G401 (cell line): ENCODE measurements around the gene FILIP1L. TPM values are rescaled to one million over a fixed set of nuclear protein-coding genes. Genes with fewer than 3 reads are reported as not detected.

Experiments used
- DNase-seq: peaks from one replicate; pipeline ENCODE4 v3.0.0-alpha.2; 2015; ENCODE audit warnings: low spot score
- in situ Hi-C: cut with HindIII; loops from 2 replicates; pipeline ENCODE4 v1.10.0; 2016; ENCODE audit warnings: low sequenced_read_pairs, mixed read lengths
- total RNA-seq: library from RNA; depleted of rRNA; stranded (reverse); fragments of >200 nt; shearing (Covaris generic); gene quantifications from 2 replicates; pipeline ENCODE4 v1.2.3, GENCODE V29; 2014

FILIP1L gene
- total RNA-seq, 1 experiment from 2014 or later, result 3.7 TPM

DNA sequence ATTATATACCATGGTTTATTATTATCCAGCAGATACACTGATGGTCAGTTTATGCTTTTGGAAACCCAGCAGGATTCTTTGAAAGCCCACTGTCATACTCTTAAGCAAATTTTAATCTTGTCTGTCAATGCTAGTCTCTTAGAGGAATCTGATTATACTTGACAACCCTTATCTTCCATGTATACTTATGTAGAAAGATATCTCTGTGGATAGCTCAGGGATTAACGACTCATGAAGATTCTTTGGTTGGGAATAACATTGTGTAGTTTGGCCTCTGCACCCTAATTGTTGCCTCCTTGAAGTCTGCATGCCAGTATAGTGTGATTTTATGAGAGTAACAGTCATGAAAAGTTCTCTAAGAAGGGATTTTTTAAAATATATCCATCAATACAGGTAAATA lies 33.0 kb downstream of the FILIP1L start:
- no peak for DNase-seq
- in situ Hi-C loops, result no loop called here

DNA sequence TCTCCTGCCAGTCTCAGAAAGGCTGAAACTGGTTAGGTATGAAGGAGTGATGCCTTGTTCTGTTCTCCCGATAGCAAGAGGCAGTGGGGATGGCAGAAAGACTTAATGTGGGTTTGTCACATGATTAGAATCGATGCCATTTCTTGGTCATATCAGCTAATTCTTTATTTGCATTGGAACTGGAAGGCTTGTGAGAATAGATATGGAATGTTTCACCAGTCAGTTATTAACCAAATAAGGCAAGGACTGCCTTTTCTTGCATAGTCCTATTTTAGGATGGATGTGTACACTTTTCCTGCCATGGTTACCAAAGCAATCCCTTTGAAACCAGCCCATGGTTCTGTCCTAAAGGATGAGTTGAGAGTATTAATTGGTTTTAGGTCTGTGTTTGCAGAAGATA lies 33.7 kb downstream of the FILIP1L start:
- no peak for DNase-seq
- in situ Hi-C loops, result no loop called here

DNA sequence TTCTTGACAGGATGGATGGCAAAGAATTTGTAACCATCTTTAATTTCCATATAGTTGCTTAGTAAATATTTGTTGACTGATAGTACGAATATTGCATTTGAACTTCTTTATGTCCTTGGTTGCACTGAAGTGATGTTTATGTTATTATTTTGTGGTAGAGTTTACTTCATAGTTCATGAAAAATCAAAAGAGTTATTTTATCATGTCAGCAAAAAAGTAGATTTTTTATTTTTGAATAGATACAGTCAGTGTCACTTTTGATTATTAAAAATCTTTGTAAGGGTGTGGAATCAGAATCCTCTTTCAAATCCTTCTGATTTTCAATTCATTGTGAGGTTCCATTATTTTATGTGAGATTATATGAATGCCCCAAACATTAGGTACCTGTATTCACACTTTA lies 35.0 kb downstream of the FILIP1L start:
- in situ Hi-C loops, result no loop called here
- DNase-seq, result no peak

DNA sequence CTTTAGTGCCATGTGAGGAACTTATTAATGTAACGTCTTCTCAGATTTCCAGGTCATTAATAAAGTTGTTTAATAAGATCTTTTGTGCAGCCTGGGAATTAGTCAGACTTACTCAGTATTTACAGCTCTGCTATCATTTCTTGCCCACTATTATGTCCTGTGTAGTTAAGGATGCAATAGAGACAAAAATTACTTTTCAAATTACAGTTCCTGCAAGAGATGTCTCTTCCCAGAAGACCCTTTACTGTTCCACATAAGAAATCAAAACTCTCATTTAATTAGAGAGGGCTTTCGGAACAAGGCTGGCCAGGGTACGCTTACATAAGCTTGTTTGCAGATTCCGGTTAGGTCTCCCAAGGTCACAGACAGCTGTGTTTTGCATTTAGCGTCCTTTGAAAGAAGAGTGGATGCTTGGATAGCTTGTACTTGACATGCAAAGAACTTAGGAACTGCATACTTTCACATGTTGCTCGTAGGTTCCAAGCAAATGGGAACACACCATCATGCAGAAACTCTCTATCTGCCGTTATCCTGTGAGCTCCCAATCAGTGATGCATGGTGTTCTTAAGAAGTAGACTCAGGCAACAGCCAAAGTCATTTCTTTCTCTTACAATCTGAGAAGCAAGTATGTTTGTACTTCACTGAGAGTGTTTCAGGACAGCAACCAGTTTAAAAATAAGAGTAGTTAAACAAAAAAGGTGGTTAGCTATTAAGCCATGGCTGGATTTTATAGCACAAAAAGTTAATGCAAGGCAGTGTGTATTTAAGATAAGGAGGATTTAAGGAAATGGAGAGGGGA lies 37.4 kb downstream of the FILIP1L start:
- in situ Hi-C loops, result no loop called here
- no peak for DNase-seq

DNA sequence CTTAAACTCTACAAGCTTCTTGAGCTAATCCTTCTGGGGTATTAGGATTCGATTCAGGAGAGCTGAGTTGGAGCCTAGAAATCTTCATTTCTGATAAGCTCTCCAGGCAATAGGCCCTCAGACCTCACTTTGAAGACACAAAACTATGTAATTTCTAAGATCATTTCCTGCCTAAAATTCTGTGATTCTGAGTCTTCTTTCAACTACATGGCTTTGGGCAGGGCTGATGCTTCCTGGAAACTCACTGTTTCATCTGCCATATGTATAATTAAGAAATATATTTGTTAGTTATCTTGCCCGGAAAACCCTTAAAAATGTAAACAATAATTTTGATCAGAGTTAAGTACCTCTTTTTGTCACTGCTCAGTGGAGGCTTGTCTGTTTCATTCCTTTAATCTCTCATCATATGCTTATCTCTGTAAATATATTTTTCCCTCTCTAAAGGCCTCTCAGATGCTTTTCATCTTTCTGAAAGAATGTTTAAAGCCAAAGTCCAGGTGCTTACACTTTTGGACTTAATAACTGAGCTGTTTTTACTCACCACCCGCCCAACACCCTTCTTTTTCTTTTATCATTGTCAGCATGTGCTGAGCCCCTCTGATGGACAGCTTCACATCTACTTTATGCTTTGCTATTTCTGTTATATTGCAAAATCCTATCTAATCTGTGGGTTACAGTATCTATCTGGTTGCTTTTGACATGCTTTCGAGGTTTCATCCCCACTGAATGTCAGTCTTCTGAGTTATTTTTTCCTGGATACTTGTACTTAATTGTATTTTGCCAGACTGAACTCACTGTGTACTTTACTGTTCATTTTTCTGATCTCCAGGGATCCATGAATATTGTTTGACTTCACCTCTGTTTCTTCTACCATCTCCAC lies 38.2 kb downstream of the FILIP1L start:
- in situ Hi-C loops, result no loop called here

DNA sequence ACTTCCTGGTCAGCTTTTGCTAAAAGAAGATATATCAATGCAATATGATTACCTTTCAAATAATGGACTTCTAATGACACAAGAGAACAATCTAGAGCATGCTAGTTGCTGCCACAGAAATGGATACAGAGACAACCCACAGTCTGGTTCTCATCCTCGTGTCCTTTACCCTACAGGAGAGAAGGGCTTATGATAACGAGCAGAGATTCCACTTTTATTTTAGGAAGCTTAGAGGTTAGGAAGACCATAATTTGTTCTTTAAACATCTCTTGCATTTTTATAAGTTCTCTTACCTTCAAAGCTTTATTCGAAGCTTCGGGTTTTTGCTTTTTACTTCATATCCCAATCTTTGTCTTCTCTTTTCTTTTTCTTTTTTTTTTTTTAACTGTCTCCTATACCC lies 39.1 kb downstream of the FILIP1L start:
- DNase-seq, result no peak
- in situ Hi-C loops, result no loop called here

More for the DNA sequence above, 38.2 kb downstream of the FILIP1L start:
- DNase-seq, result no peak

DNA sequence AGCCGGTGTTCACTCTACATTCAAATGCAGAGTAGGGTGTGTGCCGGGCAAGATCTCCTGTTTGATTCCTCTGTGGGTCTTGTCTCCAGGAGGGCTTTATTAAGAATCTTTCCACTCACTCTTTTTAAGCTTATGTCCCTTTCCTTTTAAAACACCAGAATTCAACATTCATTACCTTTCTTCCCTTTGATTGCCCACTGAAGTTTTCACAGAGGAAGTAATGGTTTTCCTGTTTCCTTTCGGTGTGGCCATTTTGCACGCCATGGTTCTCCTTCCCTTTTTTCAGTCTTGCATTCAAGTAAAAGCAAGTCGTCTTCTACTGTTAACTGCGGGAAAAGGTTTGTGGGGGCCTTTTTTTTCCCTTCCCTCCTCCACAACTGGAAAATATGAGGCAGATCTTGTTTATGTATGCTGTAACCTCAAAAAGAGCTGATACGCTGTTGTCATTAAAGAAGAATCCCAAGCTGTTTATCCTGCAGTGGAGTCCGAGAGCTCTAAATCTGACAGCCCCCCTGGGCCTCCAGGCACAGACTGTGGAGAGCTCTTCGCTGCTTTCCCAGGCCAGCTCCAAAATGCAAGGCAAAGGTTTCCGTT lies 40.5 kb downstream of the FILIP1L start:
- in situ Hi-C loops, result no loop called here
- DNase-seq, result peak; percentile 25

DNA sequence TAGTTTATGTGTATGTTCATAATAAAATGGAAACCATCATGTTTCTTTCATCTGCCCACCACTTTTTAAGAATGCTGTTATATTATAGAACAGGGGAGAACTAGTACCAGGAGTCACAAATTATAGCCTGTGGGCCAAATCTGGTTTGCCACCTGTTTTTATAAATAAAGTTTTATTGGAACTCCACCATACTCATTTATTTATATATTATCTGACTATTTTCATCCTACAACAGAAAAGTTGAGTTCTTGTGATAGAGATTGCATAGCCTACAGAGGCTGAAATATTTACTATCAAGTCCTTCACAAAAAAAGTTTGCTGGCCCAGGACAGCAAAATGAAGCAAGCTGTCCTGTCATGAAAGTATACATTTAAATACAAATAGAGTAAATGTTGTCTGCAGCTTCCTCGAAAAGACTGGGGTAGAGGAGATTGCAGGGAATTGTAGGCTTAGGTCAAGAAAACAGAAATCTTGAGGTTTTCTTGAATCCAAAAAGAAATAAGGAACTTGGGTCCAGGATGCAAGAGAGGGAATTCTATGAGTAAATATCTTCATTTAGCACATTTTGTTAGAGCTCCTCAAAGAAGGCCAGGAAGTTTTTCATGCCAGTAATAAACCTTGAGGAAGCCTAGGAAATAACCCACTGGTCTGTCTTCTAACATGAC lies 41.1 kb downstream of the FILIP1L start:
- no peak for DNase-seq
- in situ Hi-C loops, result no loop called here

DNA sequence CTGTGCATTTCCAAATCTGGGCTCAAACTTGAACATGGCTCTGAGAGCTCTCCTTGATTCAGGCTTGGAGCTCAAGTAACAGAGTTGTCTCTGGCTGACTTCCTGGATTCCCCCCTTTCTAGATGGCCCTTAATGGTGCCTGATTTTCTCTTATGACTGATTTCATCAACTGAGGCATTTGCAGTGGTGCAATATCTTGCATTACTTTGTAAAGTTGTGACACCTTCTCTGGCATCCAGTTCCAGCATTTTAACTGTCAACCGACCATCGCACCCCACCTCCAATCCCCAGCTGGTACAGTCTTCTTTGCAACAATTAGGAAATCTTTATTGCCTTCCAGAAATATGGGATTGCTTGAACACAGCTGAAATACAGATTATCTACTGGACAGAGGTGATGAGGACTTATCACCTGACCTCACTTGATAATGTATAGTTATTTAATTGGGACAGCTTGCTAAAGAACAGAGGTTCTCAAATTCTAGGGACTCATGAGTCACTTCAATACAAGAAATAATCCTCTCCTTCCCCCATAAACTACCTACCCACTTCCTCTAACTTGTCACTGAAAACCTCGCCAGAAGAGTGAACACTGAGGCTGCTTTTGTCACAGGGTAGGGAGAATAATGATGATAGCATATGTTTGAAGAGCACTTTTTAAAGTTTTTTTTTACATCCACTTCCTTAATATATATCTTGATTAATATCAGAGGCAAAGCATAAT lies 41.8 kb downstream of the FILIP1L start:
- in situ Hi-C loops, result no loop called here

DNA sequence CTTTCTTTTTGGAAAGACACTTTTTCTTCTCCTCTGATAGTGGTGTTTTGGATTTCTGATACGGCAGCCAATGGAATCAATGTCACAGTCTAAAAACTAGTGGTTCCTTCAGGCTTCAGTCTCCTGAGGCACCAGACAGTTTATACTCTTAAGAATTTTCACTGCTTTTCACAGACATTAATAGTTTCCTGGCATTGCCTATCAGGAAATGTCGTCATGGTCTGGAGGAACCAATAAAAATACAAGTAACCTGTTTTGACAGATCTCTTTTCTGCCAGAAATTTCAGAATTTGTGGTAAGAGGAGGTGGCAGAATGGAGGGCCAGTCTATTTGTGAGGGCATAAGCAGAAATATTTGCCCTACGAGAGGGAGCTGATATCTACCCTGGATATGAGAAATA lies 44.8 kb downstream of the FILIP1L start:
- no peak for DNase-seq
- in situ Hi-C loops, result no loop called here

More for the DNA sequence above, 41.8 kb downstream of the FILIP1L start:
- no peak for DNase-seq

DNA sequence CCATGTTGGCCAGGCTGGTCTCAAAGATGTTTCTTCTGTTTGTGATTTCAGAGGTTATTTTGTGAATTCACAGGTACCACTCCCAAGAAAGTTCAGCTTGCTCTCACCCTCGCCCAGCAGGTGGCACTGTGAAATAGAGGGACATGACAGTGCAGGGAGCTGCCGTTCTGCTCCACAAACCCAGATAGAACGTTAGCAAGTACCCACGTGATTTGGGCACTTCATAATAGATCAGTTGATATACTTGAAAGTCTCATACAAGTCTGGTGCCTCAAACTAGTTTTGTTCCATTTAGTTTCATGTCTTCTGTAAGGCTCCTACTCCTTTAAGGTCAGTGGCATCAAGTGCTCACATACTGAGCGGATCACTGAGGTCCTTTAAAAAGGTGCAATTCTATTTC lies 45.5 kb downstream of the FILIP1L start:
- peak; percentile 30 for DNase-seq
- in situ Hi-C loops, result no loop called here

DNA sequence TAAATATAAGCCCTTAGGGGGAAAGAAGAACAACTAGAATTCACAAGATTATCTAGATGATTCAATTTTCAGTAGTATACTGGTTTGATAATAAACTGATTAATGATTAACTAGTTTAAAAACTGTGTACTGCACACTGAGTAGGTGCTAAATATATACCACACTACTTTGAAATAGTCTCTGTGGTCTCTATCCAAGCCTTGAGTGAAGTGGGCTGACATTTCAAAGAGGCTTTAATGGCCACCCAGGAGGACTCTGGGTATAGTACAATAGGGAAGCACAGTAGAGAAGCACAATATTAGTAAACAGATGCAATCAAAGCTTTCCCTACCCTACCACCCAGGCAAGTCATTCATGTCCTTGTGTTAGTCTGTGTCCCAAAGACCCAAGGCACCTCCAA lies 46.7 kb downstream of the FILIP1L start:
- no peak for DNase-seq
- in situ Hi-C loops, result no loop called here

DNA sequence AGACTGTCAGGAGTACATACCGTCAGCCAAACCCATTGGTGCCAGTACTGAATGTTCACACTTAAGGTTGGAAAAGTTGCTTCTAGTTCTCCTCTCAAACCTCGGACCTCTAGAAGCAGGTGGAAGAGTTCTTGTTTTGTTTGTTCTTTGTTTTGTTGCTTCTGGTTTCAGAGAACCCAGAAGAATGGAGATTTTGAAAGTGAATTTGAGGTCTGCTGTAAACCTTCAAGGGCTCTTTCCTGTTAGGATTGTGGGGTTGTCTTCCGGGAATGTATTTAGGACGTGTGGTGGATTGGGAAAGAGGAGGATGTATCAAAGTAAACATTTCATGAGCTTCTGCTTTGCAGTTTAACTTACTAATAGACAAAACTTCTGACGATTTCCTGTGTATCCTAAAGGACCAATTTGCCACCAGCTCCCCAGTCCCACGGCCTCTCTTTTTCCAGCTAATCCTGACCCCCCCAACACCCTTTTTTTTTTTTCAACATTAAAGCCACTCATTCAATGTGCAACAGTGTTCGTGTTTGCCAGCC lies 50.3 kb downstream of the FILIP1L start:
- in situ Hi-C loops, result no loop called here
- DNase-seq, result no peak

DNA sequence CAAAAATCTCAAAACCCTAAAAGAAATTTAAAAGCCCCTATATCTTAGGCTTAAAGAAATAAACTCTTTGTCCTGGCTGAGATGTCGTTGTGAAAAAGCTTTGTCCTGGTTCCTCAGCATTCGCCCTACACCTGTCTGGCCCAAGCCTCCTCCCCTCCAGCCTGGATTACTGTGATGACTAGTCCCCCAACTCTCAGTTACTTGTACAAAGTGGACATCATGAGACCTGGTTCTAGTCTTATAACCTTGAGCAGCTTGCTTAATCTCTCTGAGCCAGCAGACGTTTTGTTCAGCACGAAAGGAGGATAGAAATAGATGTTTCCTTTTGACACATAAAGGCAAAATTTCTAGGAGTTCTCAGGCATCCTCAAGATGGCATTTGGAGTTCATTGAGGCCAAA lies 51.6 kb downstream of the FILIP1L start:
- in situ Hi-C loops, result no loop called here
- no peak for DNase-seq

DNA sequence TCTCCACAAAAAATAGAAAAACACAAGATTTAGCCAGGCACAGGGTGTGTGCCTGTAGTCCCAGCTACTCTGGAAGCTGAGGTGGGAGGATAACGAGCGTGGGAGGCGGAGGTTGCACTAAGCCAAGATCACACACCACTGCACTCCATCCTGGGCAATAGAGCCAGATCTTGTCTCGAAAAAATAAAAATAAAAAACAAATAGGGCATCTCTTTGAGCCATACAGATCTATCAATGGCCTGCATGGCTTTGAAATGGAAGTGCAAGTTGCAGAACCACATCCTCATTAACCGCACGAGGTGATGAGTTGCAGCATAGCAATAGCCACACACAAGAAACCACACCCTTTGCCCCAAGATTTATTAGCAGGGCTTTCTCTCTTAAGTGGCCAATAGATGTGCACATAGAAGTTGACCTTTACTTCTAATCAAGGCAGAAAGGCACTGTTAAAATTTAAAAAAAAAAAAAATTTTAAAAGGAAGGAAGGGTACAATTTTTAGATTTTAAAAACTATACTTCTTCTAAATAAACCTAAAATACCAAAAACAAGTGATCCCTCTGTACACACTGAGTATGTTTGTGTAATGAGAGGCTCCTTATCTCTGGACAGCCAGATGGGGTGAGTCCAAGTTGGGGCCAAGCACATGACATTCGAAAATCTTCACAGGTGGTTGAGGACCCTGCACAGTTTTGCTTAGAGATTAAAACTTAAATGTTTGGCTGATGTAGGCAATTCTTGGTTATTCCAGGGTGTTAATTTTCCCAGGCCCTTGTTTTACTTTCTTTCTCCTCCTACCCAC lies 53.4 kb downstream of the FILIP1L start:
- no peak for DNase-seq
- in situ Hi-C loops, result no loop called here

DNA sequence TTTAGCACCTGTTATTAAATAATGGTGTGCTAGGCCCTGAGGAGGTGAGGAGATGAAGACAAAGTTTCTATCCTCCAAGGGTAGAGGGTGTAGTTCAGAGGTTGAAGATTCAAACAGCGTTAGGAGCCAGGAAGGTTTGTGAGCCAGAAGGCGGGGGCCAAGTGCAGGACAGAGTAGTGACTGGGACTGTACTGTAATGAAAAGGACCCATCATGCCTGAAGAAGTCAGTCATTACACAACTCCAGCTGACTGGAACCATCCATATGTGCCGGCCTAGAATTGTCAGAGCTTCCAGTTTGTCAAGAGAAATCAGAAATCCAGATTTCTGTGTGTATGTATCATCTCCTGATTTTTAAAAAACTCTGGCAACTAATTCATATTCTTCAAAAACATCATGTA lies 54.8 kb downstream of the FILIP1L start:
- in situ Hi-C loops, result no loop called here
- no peak for DNase-seq

DNA sequence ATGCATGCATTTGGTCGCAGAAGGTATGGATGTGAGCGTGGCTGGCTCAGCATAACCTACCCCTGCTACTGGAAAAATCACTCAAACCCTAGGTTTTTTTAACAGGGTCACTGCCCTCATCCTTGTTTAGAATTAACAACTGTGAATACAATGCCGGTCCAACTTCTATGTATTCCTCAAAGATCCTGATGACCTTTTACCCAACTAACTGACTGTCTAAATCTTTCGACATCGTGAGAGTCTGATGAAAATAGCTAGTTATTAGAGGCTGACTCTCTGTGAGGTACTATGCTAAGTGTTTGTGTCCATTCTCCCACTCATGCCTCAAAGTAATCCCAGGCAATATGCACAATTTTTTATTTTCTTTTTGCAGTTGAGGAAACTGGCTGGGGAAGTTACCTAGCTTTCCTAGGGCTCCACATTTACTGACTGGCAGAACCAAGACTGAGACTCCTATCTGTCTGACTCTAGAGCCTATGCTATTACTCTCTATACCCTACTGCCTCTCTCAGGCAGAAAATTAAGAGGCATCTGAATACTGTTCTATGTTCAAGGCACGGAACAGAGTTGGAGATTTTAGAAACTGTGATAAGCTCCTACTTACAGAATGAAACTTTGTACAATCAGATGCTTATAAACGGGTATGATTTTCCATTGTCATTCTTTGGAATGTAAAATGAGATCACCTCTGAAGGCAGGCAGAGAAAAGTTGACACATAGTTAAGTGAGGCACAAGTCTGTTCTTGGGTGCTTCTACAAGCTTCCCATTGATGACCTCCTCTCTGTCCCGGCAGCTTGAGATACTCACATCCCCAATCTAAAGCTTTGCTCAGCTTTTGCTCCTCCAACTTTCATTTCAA lies 56.4 kb downstream of the FILIP1L start:
- DNase-seq, result no peak
- in situ Hi-C loops, result no loop called here
